IPS-NIHi11 (cell line): ENCODE measurements around the gene PLCL2.
"Not testable (repeated sequence)": the region's sequence is repeated elsewhere in the genome, so short reads cannot be mapped to it uniquely, and the experiment has no call there.

Source experiments
- DNase-seq: peaks from one replicate; pipeline ENCODE4 v3.0.0; 2012; ENCODE audit warnings: mixed read lengths, low spot score

The PLCL2 gene

DNA sequence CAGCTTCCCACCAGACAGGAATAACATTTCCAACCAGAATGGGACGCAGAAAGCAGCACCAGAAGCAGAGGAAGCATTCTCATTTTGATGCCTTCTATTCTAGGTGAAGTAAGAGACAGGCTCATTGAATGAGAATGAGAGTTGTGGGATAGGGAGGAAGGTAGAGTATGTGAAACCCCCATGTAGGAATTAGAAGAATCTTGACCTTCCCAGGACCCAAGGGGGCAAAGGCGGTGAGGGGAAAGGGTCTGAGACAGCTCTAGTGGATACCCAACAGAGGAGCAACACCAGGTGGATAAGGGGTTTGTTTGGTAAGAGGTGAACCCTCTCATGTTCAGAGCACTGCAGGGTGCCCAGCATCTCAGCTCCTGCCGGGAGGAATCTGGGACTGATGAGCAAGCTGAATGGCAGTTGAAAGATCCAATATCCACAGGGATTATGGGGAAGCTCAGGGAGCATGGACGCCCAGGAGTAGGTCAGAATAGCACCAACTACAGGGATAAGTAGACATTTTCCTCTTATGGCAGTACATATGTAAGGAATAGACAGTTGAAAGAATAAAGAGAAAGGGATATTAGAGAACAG is 77.0 kb downstream of the PLCL2 start:
- no peak for DNase-seq

DNA sequence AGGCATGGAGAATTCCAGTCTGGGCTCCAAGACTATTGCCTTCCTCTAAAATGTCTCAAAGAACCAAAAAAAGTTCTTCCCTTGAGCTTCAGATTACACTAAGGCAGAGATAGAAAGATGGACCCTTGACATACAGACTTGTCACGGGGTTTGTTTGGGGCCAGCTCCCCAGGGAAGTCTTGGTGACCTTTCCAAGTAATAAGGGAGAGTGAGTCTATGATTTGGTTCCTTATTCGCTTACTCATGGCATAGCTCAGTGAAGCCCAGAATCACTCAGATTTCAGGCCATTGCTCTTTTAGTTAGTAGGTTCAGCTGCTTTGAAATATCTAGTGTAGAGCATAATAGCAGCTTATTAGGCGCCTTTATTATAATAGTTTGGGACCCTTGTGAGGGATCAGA is 90.3 kb downstream of the PLCL2 start:
- DNase-seq = no peak

DNA sequence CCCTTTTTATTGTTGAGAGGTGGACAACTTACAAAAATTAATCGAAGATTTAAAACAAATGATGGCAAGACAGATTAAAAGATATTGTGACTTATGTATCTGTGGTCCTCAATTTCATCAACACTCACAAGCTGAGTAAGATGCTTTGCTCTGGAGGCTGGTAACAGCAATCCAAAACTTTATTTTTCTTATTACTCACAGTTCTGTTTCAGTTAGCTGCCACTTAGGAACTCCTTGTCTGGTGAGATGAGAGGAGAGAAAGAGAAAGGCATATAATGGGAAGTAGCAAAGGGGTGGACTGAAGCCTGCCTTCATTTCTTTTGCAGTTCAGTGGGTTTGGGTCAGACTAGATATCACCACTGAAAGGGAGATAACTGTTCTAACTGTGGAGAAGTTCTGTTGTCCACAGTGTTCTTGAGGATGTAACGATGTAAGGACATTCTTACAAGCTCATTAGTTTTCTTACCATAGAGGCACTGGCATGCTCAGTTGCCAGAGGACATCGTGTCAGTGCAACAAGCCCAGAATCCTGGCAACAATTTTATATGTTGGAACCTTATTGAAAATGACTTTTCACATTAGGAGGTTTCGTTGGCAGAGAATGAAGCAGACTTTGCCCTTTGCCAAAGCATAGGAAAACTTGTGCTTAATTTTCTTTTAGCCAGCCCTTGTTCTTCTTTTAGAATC is 93.6 kb downstream of the PLCL2 start:
- DNase-seq = no peak

DNA sequence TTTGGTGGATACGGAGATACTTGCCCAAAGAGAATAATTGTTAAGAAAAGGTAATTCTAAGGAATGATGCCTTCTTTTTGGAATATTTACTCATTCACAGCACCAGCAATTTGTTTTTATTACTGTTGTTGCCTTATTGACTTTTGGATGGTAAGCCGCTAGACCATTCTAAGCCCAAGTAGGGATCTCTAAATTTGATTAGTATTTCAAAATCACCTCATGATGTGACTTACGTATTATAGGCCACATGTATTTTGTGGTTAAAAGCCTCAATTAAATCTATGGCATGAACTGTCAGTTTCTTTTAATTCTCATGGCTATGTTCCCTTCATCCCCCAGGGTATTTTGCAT is 94.1 kb downstream of the PLCL2 start:
- DNase-seq = no peak

DNA sequence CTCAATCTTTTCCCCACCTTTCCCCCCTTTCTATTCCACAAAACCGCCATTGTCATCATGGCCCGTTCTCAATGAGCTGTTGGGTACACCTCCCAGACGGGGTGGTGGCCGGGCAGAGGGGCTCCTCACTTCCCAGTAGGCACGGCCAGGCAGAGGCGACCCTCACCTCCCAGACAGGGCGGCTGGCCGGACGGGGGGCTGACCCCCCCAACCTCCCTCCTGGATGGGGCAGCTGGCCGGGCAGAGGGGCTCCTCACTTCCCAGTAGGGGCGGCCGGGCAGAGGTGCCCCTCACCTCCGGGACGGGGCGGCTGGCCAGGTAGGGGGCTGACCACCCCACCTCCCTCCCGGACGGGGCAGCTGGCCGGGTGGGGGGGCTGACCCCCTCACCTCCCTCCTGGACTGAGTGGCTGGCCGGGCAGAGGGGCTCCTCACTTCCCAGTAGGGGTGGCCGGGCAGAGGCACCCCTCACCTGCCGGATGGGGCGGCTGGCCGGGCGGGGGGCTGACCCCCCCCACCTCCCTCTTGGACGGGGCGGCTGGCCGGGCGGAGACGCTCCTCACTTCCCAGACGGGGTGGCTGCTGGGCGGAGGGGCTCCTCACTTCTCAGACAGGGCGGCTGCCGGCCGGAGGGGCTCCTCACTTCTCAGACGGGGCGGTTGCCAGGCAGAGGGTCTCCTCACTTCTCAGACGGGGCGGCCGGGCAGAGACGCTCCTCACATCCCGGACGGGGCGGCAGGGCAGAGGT is 95.2 kb downstream of the PLCL2 start:
- not testable (repeated sequence) for DNase-seq

DNA sequence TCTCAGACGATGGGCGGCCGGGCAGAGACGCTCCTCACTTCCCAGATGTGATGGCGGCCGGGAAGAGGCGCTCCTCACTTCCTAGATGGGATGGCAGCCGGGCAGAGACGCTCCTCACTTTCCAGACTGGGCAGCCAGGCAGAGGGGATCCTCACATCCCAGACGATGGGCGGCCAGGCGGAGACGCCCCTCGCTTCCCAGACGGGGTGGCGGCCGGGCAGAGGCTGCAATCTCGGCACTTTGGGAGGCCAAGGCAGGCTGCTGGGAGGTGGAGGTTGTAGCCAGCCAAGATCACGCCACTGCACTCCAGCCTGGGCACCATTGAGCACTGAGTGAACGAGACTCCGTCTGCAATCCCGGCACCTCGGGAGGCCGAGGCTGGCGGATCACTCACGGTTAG is 95.8 kb downstream of the PLCL2 start:
- DNase-seq = not testable (repeated sequence)

DNA sequence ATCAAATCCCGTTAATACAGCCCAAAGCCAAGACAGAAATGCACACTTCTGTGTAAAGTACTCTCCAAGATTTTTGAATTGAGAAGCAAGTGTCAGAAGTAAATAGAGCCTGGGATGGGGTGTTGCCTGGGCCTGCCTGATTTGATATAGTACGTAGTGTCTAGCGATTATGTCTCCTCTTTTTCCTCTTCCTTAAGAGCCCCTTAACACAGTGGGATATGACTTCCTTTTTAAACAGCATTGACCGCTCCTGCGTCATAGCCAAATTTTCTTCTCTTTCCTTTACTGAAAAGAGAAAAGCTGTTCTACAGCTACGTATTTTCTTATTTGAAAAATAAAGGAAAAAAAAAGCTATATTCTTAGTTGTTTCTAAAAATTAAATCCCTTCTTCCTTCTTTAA is 97.7 kb downstream of the PLCL2 start:
- DNase-seq = no peak

DNA sequence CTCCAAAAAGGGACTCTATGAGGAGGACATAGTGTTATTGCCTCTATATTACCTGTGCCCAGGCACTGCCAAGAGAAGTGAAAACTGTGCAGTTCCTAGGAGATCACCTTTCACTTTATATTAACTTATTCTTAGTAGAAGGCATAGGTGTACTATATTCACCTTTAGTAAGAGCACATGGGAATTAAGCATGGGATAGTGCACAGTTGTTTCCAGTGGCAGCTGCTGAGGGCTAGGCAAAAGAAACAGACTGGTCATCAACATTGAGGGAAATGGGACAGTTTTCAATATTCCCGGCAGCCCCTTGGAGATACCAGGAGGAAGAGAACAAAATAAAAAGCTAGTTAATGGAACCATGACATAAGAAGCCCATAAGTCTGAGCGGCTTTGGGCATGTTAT is 100.9 kb downstream of the PLCL2 start:
- DNase-seq = no peak

DNA sequence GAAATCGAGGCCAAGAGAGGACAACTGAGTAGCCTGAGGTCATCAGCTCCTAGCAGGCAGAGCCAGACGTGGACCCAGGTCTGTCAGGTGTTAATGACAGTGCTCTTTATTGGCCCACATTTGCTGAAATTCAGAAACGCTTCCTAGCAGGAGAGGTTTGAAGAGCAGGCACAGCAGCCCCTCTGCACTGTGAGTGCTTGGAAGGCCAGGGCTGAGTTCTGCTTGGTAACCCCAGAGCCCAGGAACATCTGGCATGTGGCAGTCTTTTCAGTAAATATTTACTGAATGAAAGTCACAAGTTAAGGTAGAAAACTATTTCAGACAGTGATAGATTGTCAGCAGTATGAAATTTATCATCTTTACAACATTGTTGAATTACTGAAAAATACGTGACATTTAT is 102.4 kb downstream of the PLCL2 start:
- no peak for DNase-seq

DNA sequence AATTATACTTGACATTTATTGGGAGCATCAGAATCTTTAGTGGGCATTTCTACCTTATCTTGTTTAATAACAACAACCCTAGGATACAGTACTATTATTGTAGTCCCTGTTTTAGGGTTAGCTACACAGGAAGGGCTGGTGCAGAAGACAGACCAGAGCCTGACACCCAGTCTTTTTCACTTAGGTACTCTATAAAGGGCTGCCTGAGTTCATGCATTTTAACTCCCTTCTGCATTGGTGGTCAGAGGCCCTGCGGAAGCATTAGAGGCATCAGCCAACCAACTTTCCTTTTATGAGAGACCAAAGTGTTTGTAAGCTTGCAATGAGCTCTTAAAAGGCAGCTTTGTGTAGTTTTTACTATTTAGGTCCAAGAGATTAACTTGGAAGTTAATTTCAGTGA is 105.4 kb downstream of the PLCL2 start:
- DNase-seq = no peak

DNA sequence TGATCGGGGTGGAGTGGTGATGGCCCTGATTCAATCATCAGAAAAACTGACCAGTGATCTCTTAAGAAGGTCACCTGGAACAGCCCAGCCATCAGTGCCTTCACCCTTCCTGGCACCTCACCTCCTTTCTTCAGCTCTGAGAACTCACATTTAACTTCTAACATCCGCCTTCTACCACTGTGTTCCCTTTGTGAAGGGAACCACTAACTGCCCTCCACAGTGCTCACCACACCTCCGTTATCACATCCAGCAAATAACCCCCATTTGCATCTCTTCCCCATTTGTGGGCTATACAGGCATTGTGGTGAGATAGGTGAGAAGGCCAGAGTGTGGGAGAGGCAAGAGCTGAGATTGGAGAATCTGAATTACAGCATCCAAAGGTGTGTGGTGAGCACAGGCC is 107.4 kb downstream of the PLCL2 start:
- DNase-seq = no peak

DNA sequence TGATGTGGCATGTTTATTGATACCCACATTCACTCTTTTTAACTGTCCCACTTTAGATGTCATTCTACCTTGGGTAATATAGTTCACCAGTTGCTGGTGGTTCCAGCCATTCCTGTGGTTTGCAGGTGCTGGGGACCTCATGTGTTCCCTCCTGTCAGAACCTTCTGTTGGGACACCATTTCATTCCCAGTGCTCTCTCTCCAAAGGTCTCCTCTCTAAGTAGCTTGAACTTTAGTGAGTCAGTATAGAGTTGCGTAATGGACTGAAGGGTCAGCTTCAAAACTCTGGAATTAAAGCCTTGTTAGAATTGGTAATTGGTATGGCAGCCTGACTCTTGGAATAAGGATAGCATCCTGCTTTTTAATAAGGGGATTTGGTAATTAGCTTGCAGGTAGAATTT is 108.5 kb downstream of the PLCL2 start:
- DNase-seq = no peak

DNA sequence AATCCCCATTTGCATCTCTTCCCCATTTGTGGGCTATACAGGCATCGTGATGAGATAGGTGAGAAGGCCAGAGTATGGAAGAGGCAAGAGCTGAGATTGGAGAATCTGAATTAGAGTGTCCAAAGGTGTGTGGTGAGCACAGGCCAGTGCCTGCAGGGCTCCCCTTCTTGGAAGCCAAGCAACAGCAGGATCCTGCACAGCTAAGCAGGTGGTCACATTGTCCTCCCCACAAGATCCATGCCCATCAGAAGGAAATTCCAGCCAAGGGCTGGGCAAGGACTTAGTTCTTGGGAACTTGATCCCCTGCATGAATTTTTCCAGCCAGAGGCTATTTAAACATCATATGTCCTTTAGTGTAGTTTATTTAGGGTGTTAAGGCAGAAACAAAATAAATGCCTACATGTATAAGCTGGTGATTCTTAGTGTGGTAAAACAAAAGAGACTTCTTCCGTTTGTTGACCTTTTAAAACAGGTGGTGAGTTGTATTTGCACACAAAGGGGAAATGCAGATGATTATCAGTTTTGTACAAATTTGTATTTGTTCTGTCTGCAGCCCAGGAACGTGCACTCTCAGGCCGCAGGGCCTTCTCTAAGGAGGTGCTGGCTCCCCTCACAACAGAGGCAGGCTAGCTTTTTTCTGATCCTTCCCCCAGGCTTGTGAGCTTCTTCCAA is 110.2 kb downstream of the PLCL2 start:
- no peak for DNase-seq

DNA sequence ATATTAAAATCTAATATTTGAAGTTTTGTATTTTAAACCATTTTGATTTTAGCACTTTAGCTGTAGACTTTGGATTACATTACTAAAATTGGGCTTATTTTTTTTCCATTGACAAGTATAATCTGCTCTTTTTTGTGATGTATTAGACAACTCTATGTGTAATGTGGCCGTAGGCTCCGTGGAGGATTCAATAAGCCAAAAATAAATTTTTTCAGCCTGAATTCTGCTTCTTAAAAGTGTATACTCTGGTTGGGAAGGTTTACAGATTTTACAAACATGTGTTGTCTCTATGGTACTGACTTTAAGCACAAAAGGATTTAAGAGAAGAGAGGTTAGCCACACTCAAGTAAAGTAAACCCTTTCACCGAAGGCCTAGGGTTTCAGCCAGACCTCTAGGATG is 110.8 kb downstream of the PLCL2 start:
- DNase-seq = no peak

DNA sequence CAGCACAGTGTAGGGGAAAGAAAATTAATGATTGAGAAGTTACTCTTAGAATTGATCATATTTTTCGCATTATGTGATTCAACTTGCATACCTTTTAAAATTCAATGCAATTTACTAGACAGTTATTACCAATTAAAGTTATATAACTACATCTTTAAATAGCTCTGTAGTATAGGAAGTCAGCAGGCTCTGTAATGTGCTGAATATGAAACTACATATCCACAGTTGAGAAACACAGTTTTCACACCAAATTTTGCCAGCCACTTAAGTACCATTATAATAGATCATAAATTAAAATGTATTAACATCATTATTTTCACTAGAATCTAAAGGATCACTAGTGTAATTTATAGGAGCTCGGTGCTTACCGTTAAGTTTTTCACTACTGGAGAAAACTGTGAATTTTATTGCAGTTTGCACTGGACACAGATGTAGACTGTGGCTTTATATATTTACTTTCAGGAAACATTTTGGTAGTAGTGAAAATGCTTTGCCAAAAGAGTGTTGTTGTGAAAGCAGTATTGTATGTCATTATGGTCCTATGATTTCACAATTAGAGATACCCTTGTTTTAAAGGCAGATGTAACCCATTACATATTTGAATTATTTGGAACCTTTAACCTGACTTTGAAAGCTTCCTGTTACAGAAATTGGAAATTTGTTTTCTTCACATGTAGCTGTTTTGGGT is 113.6 kb downstream of the PLCL2 start:
- DNase-seq = no peak

DNA sequence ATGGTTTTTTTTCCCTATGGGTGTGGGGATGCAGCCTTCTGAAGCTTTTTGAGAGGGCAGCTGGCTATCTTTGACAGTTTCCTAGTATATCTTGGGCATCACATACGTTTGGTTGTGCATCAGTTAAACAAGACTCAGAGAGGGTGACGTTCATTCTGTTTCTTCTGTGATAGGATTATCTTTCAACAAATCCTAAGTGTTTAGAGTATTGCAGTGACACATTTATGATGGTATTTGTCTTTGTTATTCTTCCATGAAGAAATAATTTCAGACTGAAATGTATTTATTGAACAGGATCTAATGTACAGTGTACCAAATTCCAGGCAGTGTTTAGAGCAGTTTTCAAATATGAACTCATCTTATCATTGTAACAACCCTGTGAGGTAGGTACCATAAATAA is 114.4 kb downstream of the PLCL2 start:
- no peak for DNase-seq

DNA sequence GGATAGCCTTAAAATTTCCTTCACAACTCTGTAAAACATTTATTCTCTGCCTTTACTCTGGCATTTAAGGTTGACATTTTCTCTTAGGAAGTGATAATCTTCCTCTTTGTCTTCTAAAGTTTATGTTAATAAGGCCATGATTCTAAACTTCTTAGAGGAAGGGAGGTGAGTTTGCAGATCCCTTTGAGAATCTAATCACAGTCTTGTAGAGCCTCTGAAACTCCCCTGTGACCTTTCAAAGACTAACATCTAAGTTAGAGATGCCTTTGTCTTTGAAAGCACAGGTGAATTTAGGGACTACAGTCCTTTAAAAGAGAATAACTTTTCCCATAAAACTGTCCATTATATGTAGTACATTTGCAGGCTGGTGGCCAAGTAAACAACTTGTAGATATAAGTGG is 115.1 kb downstream of the PLCL2 start:
- no peak for DNase-seq

DNA sequence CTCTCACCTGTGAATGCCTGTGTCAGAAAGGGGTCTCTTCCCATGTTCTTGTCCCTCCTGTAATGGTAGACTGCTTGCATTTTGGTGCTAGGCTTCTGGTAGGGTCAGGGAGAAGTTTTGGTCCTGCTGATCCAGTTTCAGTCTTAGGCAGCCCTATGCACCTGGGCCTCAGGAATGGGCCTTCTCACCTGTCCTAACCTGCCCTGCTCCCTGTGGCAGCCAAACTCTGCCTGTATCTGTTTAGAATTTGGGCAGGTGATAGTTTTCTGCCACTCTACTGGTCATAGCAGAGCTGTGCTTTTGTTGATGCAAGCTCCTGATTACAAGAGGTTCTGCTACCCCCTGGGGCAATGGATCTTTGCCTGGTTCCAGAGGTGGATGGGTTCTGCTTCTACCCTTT is 118.7 kb downstream of the PLCL2 start:
- no peak for DNase-seq

DNA sequence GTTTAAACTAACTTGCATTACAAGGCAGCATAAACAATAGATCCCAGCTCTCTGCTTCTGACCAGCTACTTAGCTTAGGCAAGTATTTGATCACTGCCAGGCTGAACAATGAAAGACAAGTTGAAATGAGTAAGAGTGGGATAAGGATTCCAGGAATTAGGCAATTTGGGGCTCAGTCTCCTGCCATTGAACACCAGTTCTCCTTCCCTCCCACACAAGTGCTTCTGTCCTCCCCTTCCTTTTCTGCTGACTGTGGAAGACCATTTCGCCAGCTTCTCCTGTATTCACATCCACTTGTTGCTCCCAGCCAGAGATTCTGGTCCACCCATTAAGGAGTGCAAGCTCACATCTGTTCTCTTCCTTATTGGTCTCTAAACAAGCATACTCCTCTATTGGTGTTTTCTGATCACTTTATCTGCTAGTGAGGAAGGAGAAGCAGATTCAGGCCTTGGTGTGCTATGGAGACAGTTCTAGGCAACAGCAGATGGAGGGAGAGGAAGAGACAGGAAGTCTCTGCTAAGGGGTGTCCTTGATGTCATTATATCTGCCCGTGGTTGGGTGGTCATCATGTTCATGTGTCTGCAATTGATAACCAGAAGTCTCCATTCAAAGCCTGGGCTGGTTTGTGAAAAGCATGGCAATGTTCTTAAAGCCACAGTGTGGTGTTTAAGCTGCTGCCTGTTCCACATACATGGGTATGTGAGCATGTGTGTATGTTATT is 121.5 kb downstream of the PLCL2 start:
- no peak for DNase-seq

DNA sequence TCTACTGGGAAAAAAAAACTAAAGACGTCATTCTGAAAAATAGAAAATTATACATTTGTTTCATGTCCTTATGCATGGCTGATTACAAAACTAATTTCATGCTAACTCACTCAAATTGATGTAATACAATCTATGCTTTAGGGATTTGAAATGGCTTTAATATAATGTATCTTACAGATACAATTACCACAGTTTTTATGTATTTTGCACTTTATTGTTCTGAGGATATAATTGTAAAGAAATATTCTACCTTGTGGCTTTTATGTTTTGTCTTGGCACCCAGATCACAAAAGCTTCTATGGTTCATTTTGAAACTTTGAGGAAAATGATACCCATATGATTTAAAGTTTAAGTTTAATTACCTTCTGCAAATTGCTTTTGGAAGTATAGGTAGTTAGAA is 122.5 kb downstream of the PLCL2 start:
- DNase-seq = no peak

DNA sequence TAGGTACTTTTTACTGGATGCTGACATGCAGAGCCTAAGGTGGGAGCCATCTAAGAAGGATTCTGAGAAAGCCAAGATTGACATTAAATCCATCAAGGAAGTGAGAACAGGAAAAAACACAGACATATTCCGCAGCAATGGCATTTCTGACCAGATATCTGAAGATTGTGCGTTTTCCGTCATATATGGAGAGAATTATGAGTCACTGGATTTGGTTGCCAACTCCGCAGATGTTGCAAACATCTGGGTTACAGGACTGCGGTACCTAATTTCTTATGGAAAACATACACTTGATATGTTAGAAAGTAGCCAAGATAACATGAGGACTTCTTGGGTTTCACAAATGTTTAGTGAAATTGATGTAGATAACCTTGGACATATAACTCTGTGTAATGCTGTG is 125.1 kb downstream of the PLCL2 start:
- no peak for DNase-seq
